ENCODE measurements around the gene CIZ1.
"Not testable (repeated sequence)": the region's sequence is repeated elsewhere in the genome, so short reads cannot be mapped to it uniquely, and the experiment has no call there.

Gene CIZ1, protein sequence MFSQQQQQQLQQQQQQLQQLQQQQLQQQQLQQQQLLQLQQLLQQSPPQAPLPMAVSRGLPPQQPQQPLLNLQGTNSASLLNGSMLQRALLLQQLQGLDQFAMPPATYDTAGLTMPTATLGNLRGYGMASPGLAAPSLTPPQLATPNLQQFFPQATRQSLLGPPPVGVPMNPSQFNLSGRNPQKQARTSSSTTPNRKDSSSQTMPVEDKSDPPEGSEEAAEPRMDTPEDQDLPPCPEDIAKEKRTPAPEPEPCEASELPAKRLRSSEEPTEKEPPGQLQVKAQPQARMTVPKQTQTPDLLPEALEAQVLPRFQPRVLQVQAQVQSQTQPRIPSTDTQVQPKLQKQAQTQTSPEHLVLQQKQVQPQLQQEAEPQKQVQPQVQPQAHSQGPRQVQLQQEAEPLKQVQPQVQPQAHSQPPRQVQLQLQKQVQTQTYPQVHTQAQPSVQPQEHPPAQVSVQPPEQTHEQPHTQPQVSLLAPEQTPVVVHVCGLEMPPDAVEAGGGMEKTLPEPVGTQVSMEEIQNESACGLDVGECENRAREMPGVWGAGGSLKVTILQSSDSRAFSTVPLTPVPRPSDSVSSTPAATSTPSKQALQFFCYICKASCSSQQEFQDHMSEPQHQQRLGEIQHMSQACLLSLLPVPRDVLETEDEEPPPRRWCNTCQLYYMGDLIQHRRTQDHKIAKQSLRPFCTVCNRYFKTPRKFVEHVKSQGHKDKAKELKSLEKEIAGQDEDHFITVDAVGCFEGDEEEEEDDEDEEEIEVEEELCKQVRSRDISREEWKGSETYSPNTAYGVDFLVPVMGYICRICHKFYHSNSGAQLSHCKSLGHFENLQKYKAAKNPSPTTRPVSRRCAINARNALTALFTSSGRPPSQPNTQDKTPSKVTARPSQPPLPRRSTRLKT

GRCh38 chr9:128191406-128192046 is at the start of gene CIZ1:
CIZ1 (minus strand) TSS chr9:128191572; CDS start chr9:128190857, 715 bp downstream.
- DNase-seq (ENCODE audit: low read depth) = peak; percentile 86

- DNase-seq (ENCODE audit: low read depth) = no peak
Observed at GRCh38 chr9:128233817-128234406, 42.5 kb upstream of the CIZ1 start.

GRCh38 chr9:128232528-128233428 is 41.4 kb upstream of the CIZ1 start:
- DNase-seq (ENCODE audit: low read depth) = no peak

GRCh38 chr9:128231638-128232527 is 40.5 kb upstream of the CIZ1 start:
- DNase-seq (ENCODE audit: low read depth) = no peak

GRCh38 chr9:128230897-128231296 is 39.5 kb upstream of the CIZ1 start:
- not testable (repeated sequence) for DNase-seq (ENCODE audit: low read depth)

GRCh38 chr9:128226412-128226801 is 35.0 kb upstream of the CIZ1 start:
- no peak for DNase-seq (ENCODE audit: low read depth)

GRCh38 chr9:128225770-128226411 is 34.5 kb upstream of the CIZ1 start:
- no peak for DNase-seq (ENCODE audit: low read depth)

DNA sequence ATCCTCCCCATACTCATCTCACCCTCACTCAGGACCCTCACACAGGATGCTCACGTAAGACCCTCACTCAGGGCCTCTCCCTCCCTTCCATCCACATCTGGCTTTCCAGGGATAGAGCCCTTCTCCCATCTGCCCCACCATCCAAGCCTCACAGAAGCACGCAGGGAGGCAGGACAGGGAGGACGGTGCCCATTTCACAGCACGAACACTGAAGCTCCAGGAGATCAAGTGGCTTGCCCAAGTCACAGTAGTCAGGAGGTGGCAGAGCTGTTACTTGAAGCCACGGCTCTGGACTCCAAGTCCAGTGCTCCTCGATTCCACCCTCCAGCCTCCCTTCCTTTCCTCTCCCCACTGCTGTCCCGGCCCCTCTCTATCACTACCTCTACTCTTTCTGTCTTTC is 33.5 kb upstream of the CIZ1 start:
- DNase-seq (ENCODE audit: low read depth) = no peak

DNA sequence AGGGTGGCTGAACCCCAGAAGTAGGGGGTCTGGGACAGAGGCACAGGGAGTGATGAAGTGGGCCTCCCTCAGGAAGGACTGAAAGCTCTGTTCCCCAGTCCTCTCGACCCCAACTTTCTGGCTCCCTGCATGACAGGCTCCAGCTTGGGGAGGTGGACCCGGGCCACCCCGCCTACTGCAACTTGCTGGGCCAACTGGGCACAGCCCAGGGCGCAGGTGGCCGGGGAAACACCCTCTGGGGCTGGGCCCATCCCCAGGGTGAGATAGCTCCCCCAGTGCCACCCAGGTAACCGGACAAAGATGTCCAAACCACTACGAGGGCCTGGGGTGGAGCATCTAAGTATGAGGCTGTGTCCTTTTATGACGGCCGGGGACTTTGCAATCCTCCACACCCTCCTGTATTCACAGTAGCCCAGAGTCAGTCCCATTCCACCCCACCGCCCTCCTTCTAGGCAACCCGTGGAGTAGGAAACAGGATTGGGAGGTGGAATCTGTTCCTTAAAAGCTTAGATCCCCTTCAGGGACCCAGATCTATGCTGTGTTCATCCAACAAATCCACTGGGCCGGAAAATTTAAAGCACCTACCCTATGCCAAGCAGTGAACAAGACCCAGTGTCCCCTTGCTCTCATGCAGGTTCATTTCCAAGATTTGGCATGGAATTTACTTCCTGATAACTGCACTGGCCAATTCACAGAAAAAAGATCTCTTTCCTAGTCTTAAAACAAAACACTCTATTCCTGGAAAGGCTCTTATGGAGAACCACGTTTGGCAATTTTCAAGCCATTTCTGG is 31.7 kb upstream of the CIZ1 start:
- no peak for DNase-seq (ENCODE audit: low read depth)

DNA sequence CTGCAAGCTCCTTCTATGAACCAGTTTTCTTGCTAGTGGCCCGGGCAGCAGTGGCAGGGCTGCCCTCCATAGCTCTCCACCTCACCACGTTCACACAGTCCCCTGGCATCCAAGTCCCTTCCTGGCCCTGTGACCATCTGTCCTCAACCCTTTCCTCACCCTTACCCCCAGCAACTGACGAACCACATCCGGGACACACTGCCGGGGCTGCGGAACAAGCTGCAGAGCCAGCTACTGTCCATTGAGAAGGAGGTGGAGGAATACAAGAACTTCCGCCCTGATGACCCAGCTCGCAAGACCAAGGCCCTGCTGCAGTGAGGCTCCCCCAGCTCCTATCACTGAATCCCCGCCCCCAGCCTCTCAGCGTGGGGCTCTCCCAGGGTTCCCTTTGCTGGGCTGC is 30.7 kb upstream of the CIZ1 start:
- DNase-seq (ENCODE audit: low read depth) = no peak

GRCh38 chr9:128219831-128220230 is 28.5 kb upstream of the CIZ1 start:
- DNase-seq (ENCODE audit: low read depth) = no peak

DNA sequence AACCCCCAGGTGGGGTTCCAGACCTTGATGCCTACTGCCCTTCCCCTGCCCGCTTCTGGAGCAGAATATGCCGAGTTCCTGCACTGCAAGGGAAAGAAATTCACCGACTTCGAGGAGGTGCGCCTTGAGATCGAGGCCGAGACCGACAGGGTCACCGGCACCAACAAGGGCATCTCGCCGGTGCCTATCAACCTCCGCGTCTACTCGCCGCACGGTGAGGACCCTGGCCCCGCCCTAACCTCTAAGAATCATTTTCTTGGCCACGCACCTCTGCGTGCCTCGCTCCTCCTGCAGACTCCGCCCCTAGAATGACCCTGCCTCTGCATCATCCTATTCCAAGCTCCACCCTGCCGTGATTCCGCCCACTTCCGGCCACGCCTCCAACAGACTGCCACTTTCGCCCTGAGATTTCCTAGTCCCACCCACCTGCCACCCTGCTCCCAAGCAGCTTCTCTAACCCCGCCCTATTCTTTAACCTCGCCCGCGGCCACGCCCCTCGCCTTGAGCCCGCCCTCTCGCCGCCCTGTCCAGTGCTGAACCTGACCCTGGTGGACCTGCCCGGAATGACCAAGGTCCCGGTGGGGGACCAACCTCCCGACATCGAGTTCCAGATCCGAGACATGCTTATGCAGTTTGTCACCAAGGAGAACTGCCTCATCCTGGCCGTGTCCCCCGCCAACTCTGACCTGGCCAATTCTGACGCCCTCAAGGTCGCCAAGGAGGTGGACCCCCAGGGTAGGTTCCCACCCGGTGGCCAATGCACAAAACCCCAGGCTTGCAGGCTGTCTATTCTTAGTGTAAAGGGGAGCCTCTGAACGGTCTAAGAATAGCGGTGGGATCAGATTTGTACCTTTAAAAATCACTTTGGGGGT is 27.4 kb upstream of the CIZ1 start:
- peak; percentile 63 for DNase-seq (ENCODE audit: low read depth)

- DNase-seq (ENCODE audit: low read depth) = no peak
Observed at GRCh38 chr9:128218172-128218517, 26.8 kb upstream of the CIZ1 start.

GRCh38 chr9:128216781-128217553 is 25.6 kb upstream of the CIZ1 start:
- no peak for DNase-seq (ENCODE audit: low read depth)

- peak; percentile 75 for DNase-seq (ENCODE audit: low read depth)
Observed at GRCh38 chr9:128215491-128216409, 24.4 kb upstream of the CIZ1 start.
